Skeletal muscle tissue (tissue), 4 donors: ENCODE data around the gene CCDC181. TPM values are rescaled to one million over a fixed set of nuclear protein-coding genes. Genes with fewer than 3 reads are reported as not detected.

Experiments
- H3K27ac ChIP-seq: one replicate; pipeline ENCODE4 v1.7.0; 2013; ENCODE audit warnings: mild to moderate bottlenecking, low read depth, low read length, inconsistent platforms
- H3K27me3 ChIP-seq, 3 donors: one replicate each; pipeline ENCODE4 v1.7.0; 2013; ENCODE audit warnings: low read length in 3 of 3; ENCODE audit not compliant: control insufficient read depth in 3 of 3, insufficient read depth in 3 of 3
- H3K36me3 ChIP-seq, 3 donors: one replicate each; pipeline ENCODE4 v1.7.0; 2013; ENCODE audit warnings: low read length in 3 of 3; ENCODE audit not compliant: control insufficient read depth in 3 of 3, insufficient read depth in 3 of 3
- H3K4me1 ChIP-seq, 3 donors: one replicate each; pipeline ENCODE4 v1.7.0; 2013; ENCODE audit warnings: low read length in 3 of 3, mild to moderate bottlenecking in 3 of 3; ENCODE audit not compliant: control insufficient read depth in 3 of 3, insufficient read depth in 3 of 3
- H3K4me3 ChIP-seq, 3 donors: one replicate each; pipeline ENCODE4 v1.7.0; 2013; ENCODE audit warnings: low read length in 3 of 3
- H3K9ac ChIP-seq, 3 donors: one replicate each; pipeline ENCODE4 v1.7.0; 2013; ENCODE audit warnings: low read length in 3 of 3, mild to moderate bottlenecking in 3 of 3, moderate library complexity in 2 of 3, low read depth in 1 of 3
- H3K9me3 ChIP-seq, 3 donors: one replicate each; pipeline ENCODE4 v1.7.0; 2013; ENCODE audit warnings: low read length in 3 of 3; ENCODE audit not compliant: control insufficient read depth in 3 of 3
- total RNA-seq: library from RNA; depleted of rRNA; stranded (reverse); fragments of >200 nt; gene quantifications from one replicate; pipeline ENCODE4 v1.2.3, GENCODE V29; 2014
- donor health status: Osteomylitis.

The CCDC181 gene
- total RNA-seq, 1 donor from 2014 or later, result 0.52 TPM

DNA sequence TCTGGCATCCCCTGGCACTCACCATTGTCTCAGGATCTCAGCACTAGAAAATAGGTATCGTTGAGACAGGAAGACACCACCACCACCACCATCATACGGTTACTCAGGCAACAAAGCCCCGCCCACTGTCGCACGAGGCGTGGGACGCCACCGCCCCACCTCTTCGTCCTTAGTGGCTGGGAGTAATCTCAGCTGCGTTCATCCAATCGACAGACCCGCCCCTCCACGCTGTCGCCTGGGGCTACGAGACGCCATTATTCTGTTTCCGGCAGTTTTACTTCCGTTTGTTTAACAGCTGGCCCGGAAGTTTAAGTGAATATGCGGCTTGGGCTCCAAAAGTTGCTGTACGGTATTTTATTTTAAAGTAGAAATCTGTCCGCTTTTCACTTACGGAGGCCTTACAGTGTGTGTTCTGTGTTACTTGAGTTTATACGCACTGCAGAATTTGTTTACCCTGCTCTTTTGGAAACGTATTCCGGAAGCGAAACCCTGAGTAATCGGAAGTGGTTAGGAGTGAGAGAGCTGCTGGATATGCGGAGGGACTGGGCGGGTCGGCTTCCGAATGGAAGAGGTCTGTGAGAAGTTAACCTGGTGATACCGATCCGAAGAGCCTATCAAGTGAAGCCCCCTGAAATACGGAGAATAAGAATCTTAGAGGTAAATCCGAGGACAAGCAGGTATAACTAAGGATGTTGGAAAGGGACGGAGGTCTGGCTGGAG is 59.4 kb downstream of the CCDC181 start, which contains the start of the genes BLZF1 and NME7:
Gene BLZF1 (plus strand): TSS at position 510 of the 720 bp plus-strand sequence. CDS start 1,328 bp downstream, outside the sequence.
Gene NME7 (minus strand): TSS at position 112 of the 720 bp plus-strand sequence. CDS start 87 bp downstream, at position 25.
- no peaks in the 10 kb centered on the region for H3K9me3 ChIP-seq
- no peaks in the 10 kb centered on the region for H3K27me3 ChIP-seq
- H3K36me3 ChIP-seq, result peaks cover 4 to 16% (median 13%) of the 10 kb centered on the region in 3 donors
- H3K4me3 ChIP-seq, result peak within 1 kb of the TSS; percentile 90 to 100 (median 93)
- H3K9ac ChIP-seq, result peak within 1 kb of the TSS; percentile 86 to 95 (median 86)
- peaks cover 0 to 15% (median 14%) of the 10 kb centered on the region in 3 donors for H3K4me1 ChIP-seq
- H3K27ac ChIP-seq, result peak within 1 kb of the TSS; percentile 76

GRCh38 chr1:169367096-169367685 is 60.1 kb downstream of the CCDC181 start:
- H3K9me3 ChIP-seq, result no peaks in the 10 kb centered on the region
- H3K4me3 ChIP-seq, result peak overlapping the region; percentile 90 to 100 (median 93)
- peaks cover 0 to 15% (median 14%) of the 10 kb centered on the region in 3 donors for H3K4me1 ChIP-seq
- H3K27ac ChIP-seq, result peak overlapping the region; percentile 76
- peaks cover 4 to 16% (median 10%) of the 10 kb centered on the region in 3 donors for H3K36me3 ChIP-seq
- H3K27me3 ChIP-seq, result no peaks in the 10 kb centered on the region
- peak overlapping the region; percentile 61 to 83 (median 64) for H3K9ac ChIP-seq

- Histone ChIP-seq H3K27ac (no peak overlapping the region), H3K4me1 (peaks cover 0 to 15% (median 14%) of the 10 kb centered on the region in 3 donors), H3K4me3 (no peak overlapping the region), H3K9me3 (no peaks in the 10 kb centered on the region), H3K27me3 (no peaks in the 10 kb centered on the region), H3K36me3 (peaks cover 2 to 3% (median 3%) of the 10 kb centered on the region in 3 donors), H3K9ac (no peak overlapping the region)
Observed at GRCh38 chr1:169364948-169365347, 62.3 kb downstream of the CCDC181 start.

GRCh38 chr1:169363046-169363730 is 64.1 kb downstream of the CCDC181 start:
- Histone ChIP-seq H3K9me3 (no peaks in the 10 kb centered on the region), H3K27ac (no peak overlapping the region), H3K4me3 (no peak overlapping the region), H3K4me1 (peaks cover 0 to 6% (median 6%) of the 10 kb centered on the region in 3 donors), H3K36me3 (no peaks in the 10 kb centered on the region), H3K27me3 (no peaks in the 10 kb centered on the region), H3K9ac (no peak overlapping the region)

GRCh38 chr1:169361281-169361680 is 66.0 kb downstream of the CCDC181 start:
- Histone ChIP-seq H3K9ac (no peak overlapping the region), H3K4me1 (no peaks in the 10 kb centered on the region), H3K27ac (no peak overlapping the region), H3K27me3 (no peaks in the 10 kb centered on the region), H3K36me3 (no peaks in the 10 kb centered on the region), H3K4me3 (no peak overlapping the region), H3K9me3 (no peaks in the 10 kb centered on the region)

GRCh38 chr1:169360415-169360814 is 66.9 kb downstream of the CCDC181 start:
- no peaks in the 10 kb centered on the region for H3K36me3 ChIP-seq
- no peak overlapping the region for H3K27ac ChIP-seq
- no peak overlapping the region for H3K4me3 ChIP-seq
- no peak overlapping the region for H3K9ac ChIP-seq
- H3K4me1 ChIP-seq, result no peaks in the 10 kb centered on the region
- no peaks in the 10 kb centered on the region for H3K9me3 ChIP-seq
- H3K27me3 ChIP-seq, result no peaks in the 10 kb centered on the region

- Histone ChIP-seq H3K9ac (no peak overlapping the region), H3K27me3 (no peaks in the 10 kb centered on the region), H3K9me3 (no peaks in the 10 kb centered on the region), H3K27ac (no peak overlapping the region), H3K4me1 (no peaks in the 10 kb centered on the region), H3K4me3 (no peak overlapping the region), H3K36me3 (no peaks in the 10 kb centered on the region)
Observed at GRCh38 chr1:169348383-169349036, 78.8 kb downstream of the CCDC181 start.

- H3K27ac ChIP-seq, result no peak overlapping the region
- H3K9ac ChIP-seq, result no peak overlapping the region
- no peaks in the 10 kb centered on the region for H3K9me3 ChIP-seq
- no peak overlapping the region for H3K4me3 ChIP-seq
- H3K4me1 ChIP-seq, result no peaks in the 10 kb centered on the region
- H3K27me3 ChIP-seq, result no peaks in the 10 kb centered on the region
- H3K36me3 ChIP-seq, result no peaks in the 10 kb centered on the region
Observed at GRCh38 chr1:169347688-169348382, 79.4 kb downstream of the CCDC181 start.

GRCh38 chr1:169346036-169346589 is 81.2 kb downstream of the CCDC181 start:
- no peak overlapping the region for H3K4me3 ChIP-seq
- H3K4me1 ChIP-seq, result no peaks in the 10 kb centered on the region
- H3K36me3 ChIP-seq, result no peaks in the 10 kb centered on the region
- H3K27ac ChIP-seq, result no peak overlapping the region
- no peaks in the 10 kb centered on the region for H3K9me3 ChIP-seq
- no peak overlapping the region for H3K9ac ChIP-seq
- H3K27me3 ChIP-seq, result no peaks in the 10 kb centered on the region
